HepG2 (cell line): ENCODE results near the gene TLCD3B.

Source experiments
- CHD2 ChIP-seq: IDR thresholded peaks from 2 replicates; pipeline ENCODE4 v1.6.1; 2011; ENCODE audit warnings: low read depth, low read length, improper control_type of control experiment
- JUN ChIP-seq: sonication (generic); formaldehyde crosslinking; IDR thresholded peaks from 2 replicates; pipeline ENCODE4 v1.4.0; 2020; ENCODE audit warnings: mild to moderate bottlenecking, missing genetic modification reagents
- KLF6 ChIP-seq: IDR thresholded peaks from 2 replicates; pipeline ENCODE4 v1.8.0; 2016; ENCODE audit warnings: missing biosample characterization, missing genetic modification reagents
- MXI1 ChIP-seq: IDR thresholded peaks from 3 replicates; pipeline ENCODE4 v1.6.1; 2012; ENCODE audit warnings: low read depth, low read length, inconsistent platforms, borderline replicate concordance
- PHB2 ChIP-seq: fragments of 450-650 bp; IDR thresholded peaks from 2 replicates; pipeline ENCODE4 v1.6.1; 2018; ENCODE audit not compliant: partially characterized antibody
- ZKSCAN5 ChIP-seq: sonication (generic); formaldehyde crosslinking; IDR thresholded peaks from 2 replicates; pipeline ENCODE4 v1.5.1; 2020; ENCODE audit warnings: mild to moderate bottlenecking, missing genetic modification reagents
- ZNF501 ChIP-seq: sonication (generic); formaldehyde crosslinking; IDR thresholded peaks from 2 replicates; pipeline ENCODE4 v1.5.1; 2020; ENCODE audit warnings: mild to moderate bottlenecking, moderate library complexity, missing genetic modification reagents
- ZZZ3 ChIP-seq: sonication (generic); formaldehyde crosslinking; IDR thresholded peaks from 2 replicates; pipeline ENCODE4 v1.4.0; 2020; ENCODE audit warnings: missing genetic modification reagents, mild to moderate bottlenecking, borderline replicate concordance

GRCh38 chr16:30030011-30030685 lies 923 bp downstream of the TLCD3B start:
- TF ChIP-seq ZNF501 (CRISPR knock-in tag), result no peak
- no peak for TF ChIP-seq MXI1
- no peak for TF ChIP-seq CHD2
- TF ChIP-seq ZKSCAN5 (CRISPR knock-in tag), result no peak
- no peak for TF ChIP-seq JUN (CRISPR knock-in tag)
- TF ChIP-seq PHB2, result no peak
- TF ChIP-seq KLF6 (CRISPR knock-in tag), result no peak
- no peak for TF ChIP-seq ZZZ3 (CRISPR knock-in tag)
